ENCODE data around the gene FBXO41.

Gene FBXO41

DNA sequence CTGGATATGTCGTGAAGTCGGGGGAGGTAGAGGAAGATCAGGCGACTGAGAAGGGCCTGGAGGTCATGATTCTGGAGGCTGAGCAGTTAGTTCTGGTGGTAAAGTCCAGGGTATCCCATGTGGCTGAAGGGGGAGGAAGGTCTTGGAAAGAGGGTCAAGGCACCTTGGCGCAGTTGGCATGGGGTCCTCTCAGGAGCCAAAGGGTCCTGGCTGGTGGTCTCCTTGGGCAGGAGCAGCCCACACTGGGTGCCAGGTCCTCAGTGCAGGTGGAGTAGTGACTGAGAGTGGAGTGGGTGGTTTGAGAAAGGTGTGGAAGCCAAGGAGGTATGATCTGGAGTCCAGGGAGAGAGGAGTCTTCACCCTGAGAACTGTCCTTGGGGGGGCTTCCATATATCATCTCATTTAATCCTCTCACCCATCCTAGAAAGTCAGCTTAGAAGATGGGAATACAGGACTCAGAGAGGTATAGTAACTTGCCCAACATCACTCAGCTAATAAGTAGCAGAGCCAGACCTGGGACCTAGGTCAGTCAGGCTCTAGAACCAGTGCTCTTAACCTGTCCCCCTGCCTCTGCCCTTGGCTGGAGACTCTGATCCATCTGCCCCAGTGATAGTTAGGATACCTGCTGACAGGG, 24.5 kb downstream of the FBXO41 start:
- peaks cover 13% of the 10 kb centered on the region; the same call in 1 of the 2 replicates for H3K4me1 ChIP-seq (ENCODE audit: control insufficient read depth, insufficient read depth, low read length)
- H3K27me3 ChIP-seq (ENCODE audit: control insufficient read depth, insufficient read depth, low read length) = no peaks in the 10 kb centered on the region
- H3K9ac ChIP-seq (ENCODE audit: low read depth, low read length) = no peak overlapping the region
- no peak overlapping the region for H3K27ac ChIP-seq (ENCODE audit: low read depth, low read length)
- H3K36me3 ChIP-seq (ENCODE audit: control insufficient read depth, insufficient read depth, low read length) = peaks cover 33% of the 10 kb centered on the region
- no peaks in the 10 kb centered on the region for H3K9me3 ChIP-seq (ENCODE audit: control insufficient read depth, insufficient read depth, low read length)
- no peak overlapping the region for H3K4me3 ChIP-seq (ENCODE audit: low read depth, low read length)

GRCh38 chr2:73259276-73259675, 25.0 kb downstream of the FBXO41 start:
- Histone ChIP-seq H3K9ac (ENCODE audit: low read depth, low read length) (no peak overlapping the region), H3K27ac (ENCODE audit: low read depth, low read length) (no peak overlapping the region), H3K4me3 (ENCODE audit: low read depth, low read length) (no peak overlapping the region), H3K4me1 (ENCODE audit: control insufficient read depth, insufficient read depth, low read length) (peaks cover 13% of the 10 kb centered on the region; the same call in 1 of the 2 replicates), H3K36me3 (ENCODE audit: control insufficient read depth, insufficient read depth, low read length) (peaks cover 38% of the 10 kb centered on the region), H3K27me3 (ENCODE audit: control insufficient read depth, insufficient read depth, low read length) (no peaks in the 10 kb centered on the region), H3K9me3 (ENCODE audit: control insufficient read depth, insufficient read depth, low read length) (no peaks in the 10 kb centered on the region)

GRCh38 chr2:73258913-73259215, 25.4 kb downstream of the FBXO41 start:
- no peaks in the 10 kb centered on the region for H3K9me3 ChIP-seq (ENCODE audit: control insufficient read depth, insufficient read depth, low read length)
- no peaks in the 10 kb centered on the region for H3K27me3 ChIP-seq (ENCODE audit: control insufficient read depth, insufficient read depth, low read length)
- no peak overlapping the region for H3K9ac ChIP-seq (ENCODE audit: low read depth, low read length)
- peaks cover 13% of the 10 kb centered on the region; the same call in 1 of the 2 replicates for H3K4me1 ChIP-seq (ENCODE audit: control insufficient read depth, insufficient read depth, low read length)
- H3K36me3 ChIP-seq (ENCODE audit: control insufficient read depth, insufficient read depth, low read length) = peaks cover 40% of the 10 kb centered on the region
- H3K4me3 ChIP-seq (ENCODE audit: low read depth, low read length) = no peak overlapping the region
- H3K27ac ChIP-seq (ENCODE audit: low read depth, low read length) = no peak overlapping the region

DNA sequence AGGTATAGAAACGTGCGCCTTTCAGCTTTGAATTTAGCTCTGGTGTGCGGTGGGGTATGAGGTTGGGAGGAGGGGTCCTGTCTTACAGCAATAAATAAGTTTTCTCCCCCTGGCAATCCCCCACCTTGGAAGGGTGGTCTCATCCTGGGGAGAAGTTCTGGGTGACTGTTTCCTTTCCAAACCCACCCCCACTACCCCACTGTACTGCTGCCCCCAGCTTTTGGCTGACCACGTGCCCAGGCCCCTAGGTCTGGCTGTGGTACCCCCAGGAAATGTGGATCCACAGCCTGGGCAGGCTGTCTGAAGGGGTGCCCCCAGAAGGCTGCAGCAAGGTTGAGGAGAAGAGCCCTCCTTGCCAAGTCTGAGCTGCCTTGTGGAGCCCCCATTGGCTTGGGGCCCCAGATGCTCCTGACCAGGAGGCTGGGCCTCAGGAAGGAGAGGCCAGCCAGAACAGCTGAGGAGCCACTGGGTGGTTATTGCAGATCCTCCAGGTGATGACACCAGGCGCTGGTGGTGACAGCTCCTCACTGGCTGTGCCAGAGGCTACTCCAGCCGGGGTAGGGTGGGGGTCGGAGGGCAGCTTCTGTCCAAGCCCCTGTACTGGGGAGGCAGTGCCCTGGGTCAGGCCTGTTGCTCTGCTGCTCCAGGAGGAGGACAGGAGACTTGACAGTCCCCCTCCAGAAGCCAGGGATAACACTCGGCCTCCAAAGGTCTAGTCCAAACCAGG, 25.9 kb downstream of the FBXO41 start:
- Histone ChIP-seq H3K4me1 (ENCODE audit: control insufficient read depth, insufficient read depth, low read length) (peaks cover 13% of the 10 kb centered on the region; the same call in 1 of the 2 replicates), H3K27me3 (ENCODE audit: control insufficient read depth, insufficient read depth, low read length) (no peaks in the 10 kb centered on the region), H3K27ac (ENCODE audit: low read depth, low read length) (no peak overlapping the region), H3K36me3 (ENCODE audit: control insufficient read depth, insufficient read depth, low read length) (peaks cover 40% of the 10 kb centered on the region), H3K9ac (ENCODE audit: low read depth, low read length) (no peak overlapping the region), H3K9me3 (ENCODE audit: control insufficient read depth, insufficient read depth, low read length) (no peaks in the 10 kb centered on the region), H3K4me3 (ENCODE audit: low read depth, low read length) (no peak overlapping the region)

- Histone ChIP-seq H3K9me3 (ENCODE audit: control insufficient read depth, insufficient read depth, low read length) (no peaks in the 10 kb centered on the region), H3K27me3 (ENCODE audit: control insufficient read depth, insufficient read depth, low read length) (no peaks in the 10 kb centered on the region), H3K36me3 (ENCODE audit: control insufficient read depth, insufficient read depth, low read length) (peaks cover 43% of the 10 kb centered on the region), H3K27ac (ENCODE audit: low read depth, low read length) (no peak overlapping the region), H3K9ac (ENCODE audit: low read depth, low read length) (no peak overlapping the region), H3K4me3 (ENCODE audit: low read depth, low read length) (no peak overlapping the region), H3K4me1 (ENCODE audit: control insufficient read depth, insufficient read depth, low read length) (peaks cover 13% of the 10 kb centered on the region; the same call in 1 of the 2 replicates)
Observed at GRCh38 chr2:73257425-73258125, 26.7 kb downstream of the FBXO41 start.

DNA sequence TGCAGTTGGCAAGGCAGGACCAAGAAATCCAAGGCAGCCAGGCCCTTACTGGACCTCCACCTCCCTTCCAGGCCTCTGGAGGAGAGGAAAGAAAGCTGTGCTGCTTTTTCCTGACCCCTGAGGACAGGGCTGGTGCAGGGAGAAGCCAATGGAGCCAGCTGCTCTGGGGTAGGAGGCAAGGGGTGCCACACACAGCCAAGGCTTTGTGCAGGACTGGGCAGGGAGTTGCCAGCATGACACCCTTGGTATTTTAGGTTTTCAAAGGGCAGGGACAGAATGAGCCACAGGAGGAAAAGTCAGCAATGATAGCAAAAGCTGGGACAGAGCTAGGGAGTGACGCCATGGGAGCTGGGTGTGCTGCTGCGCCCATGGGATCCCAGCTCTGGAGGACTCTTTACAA, 27.3 kb downstream of the FBXO41 start:
- no peak overlapping the region for H3K4me3 ChIP-seq (ENCODE audit: low read depth, low read length)
- peaks cover 43% of the 10 kb centered on the region for H3K36me3 ChIP-seq (ENCODE audit: control insufficient read depth, insufficient read depth, low read length)

DNA sequence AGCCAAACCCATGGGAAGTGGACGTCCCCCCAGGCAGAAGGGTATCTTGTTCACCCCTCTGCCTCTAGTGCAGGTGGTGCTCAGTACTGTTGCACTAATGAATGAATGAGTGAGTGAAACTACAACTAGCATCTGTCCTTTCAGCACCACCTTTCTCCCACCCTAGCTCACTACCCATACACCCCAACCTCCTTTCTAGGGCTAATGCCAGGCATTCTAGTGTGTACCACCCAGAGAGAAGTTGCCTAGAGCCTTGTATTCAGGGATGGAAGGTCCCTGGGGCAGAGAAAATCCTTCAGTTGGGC, 27.7 kb downstream of the FBXO41 start:
- Histone ChIP-seq H3K27me3 (ENCODE audit: control insufficient read depth, insufficient read depth, low read length) (no peaks in the 10 kb centered on the region), H3K9me3 (ENCODE audit: control insufficient read depth, insufficient read depth, low read length) (no peaks in the 10 kb centered on the region), H3K27ac (ENCODE audit: low read depth, low read length) (no peak overlapping the region), H3K36me3 (ENCODE audit: control insufficient read depth, insufficient read depth, low read length) (peaks cover 46% of the 10 kb centered on the region), H3K4me1 (ENCODE audit: control insufficient read depth, insufficient read depth, low read length) (peaks cover 13% of the 10 kb centered on the region; the same call in 1 of the 2 replicates), H3K4me3 (ENCODE audit: low read depth, low read length) (no peak overlapping the region), H3K9ac (ENCODE audit: low read depth, low read length) (no peak overlapping the region)

More for the DNA sequence above, 27.3 kb downstream of the FBXO41 start:
- Histone ChIP-seq H3K27me3 (ENCODE audit: control insufficient read depth, insufficient read depth, low read length) (no peaks in the 10 kb centered on the region), H3K9me3 (ENCODE audit: control insufficient read depth, insufficient read depth, low read length) (no peaks in the 10 kb centered on the region), H3K9ac (ENCODE audit: low read depth, low read length) (no peak overlapping the region), H3K4me1 (ENCODE audit: control insufficient read depth, insufficient read depth, low read length) (peaks cover 13% of the 10 kb centered on the region; the same call in 1 of the 2 replicates), H3K27ac (ENCODE audit: low read depth, low read length) (no peak overlapping the region)

DNA sequence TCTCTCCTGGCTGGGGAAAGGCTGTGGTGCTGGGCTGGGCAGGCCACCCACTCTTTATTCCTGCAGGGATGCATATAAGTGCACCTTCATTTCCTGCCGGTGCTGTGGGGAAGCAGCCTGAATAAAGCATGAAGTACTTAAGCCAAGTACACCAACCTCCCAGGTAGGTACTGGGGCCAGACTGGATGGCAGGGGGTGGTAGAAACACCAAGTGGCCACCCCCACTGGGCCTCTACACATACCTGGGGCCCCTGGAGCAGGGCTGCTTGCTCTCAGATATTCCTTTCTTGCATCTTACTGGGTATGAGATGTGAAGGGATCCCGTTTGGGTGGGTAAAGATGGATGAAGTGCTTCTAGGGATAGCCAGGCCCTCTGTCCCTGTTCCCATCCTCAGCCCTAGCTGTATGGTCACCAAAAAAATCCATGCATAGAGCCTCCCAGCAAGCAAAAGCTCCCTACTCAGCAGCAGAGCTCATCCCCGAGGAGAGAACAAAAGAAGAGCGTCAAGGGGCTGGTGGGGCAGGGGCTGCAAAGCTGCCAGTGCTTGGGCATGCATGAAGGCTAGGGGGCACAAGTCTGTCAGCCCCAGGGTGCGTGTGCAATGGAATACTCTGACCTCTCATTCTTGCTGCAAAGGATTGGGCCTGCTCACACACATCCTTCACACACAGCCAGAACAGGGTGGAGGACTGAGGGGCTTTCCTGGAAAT, 28.2 kb downstream of the FBXO41 start:
- Histone ChIP-seq H3K9me3 (ENCODE audit: control insufficient read depth, insufficient read depth, low read length) (no peaks in the 10 kb centered on the region), H3K27ac (ENCODE audit: low read depth, low read length) (peak overlapping the region; percentile 16), H3K4me1 (ENCODE audit: control insufficient read depth, insufficient read depth, low read length) (peaks cover 13% of the 10 kb centered on the region; the same call in 1 of the 2 replicates), H3K27me3 (ENCODE audit: control insufficient read depth, insufficient read depth, low read length) (no peaks in the 10 kb centered on the region), H3K4me3 (ENCODE audit: low read depth, low read length) (no peak overlapping the region), H3K36me3 (ENCODE audit: control insufficient read depth, insufficient read depth, low read length) (peaks cover 51% of the 10 kb centered on the region), H3K9ac (ENCODE audit: low read depth, low read length) (no peak overlapping the region)

DNA sequence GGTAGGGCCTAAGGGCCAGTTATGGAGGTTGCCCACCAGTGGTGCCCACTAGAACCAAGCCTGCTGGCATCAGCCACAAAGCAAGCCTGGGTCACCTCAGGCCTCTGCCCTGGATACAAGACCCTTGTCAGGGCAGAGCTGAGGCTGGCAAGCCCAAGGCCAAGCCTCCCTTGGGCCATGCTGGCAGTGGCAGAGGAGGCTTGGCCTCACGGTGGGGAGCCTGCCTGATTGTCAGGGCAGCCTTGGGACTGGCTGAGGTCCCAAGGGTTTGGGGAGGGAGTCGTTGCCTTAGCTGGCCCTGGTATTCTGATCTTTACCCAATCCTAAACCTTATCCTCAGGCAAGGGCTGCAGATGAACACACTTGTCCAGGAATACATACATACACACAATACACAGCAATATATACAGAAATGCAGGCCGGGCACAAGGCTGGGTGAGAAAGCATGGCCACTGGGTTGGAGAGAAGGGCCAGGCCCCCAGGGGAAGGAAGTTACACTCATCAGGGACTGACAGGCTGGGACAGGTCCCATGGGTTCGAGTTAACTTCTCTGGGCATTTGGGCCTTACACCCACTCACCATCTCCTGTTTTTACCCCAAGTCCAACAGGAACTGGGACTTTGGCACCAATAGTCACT, 29.2 kb downstream of the FBXO41 start:
- peak overlapping the region; percentile 16 for H3K27ac ChIP-seq (ENCODE audit: low read depth, low read length)
- H3K4me1 ChIP-seq (ENCODE audit: control insufficient read depth, insufficient read depth, low read length) = peaks cover 9% of the 10 kb centered on the region; the same call in 1 of the 2 replicates
- peaks cover 60% of the 10 kb centered on the region for H3K36me3 ChIP-seq (ENCODE audit: control insufficient read depth, insufficient read depth, low read length)
- no peaks in the 10 kb centered on the region for H3K9me3 ChIP-seq (ENCODE audit: control insufficient read depth, insufficient read depth, low read length)
- H3K9ac ChIP-seq (ENCODE audit: low read depth, low read length) = no peak overlapping the region
- no peak overlapping the region for H3K4me3 ChIP-seq (ENCODE audit: low read depth, low read length)
- H3K27me3 ChIP-seq (ENCODE audit: control insufficient read depth, insufficient read depth, low read length) = no peaks in the 10 kb centered on the region

- no peaks in the 10 kb centered on the region for H3K9me3 ChIP-seq (ENCODE audit: control insufficient read depth, insufficient read depth, low read length)
- H3K9ac ChIP-seq (ENCODE audit: low read depth, low read length) = no peak overlapping the region
- H3K4me3 ChIP-seq (ENCODE audit: low read depth, low read length) = no peak overlapping the region
- peaks cover 9% of the 10 kb centered on the region; the same call in 1 of the 2 replicates for H3K4me1 ChIP-seq (ENCODE audit: control insufficient read depth, insufficient read depth, low read length)
- no peaks in the 10 kb centered on the region for H3K27me3 ChIP-seq (ENCODE audit: control insufficient read depth, insufficient read depth, low read length)
- peaks cover 62% of the 10 kb centered on the region for H3K36me3 ChIP-seq (ENCODE audit: control insufficient read depth, insufficient read depth, low read length)
- H3K27ac ChIP-seq (ENCODE audit: low read depth, low read length) = no peak overlapping the region
Observed at GRCh38 chr2:73254343-73255006, 29.8 kb downstream of the FBXO41 start.
